ENCODE data around the gene ERBB2.

DNA sequence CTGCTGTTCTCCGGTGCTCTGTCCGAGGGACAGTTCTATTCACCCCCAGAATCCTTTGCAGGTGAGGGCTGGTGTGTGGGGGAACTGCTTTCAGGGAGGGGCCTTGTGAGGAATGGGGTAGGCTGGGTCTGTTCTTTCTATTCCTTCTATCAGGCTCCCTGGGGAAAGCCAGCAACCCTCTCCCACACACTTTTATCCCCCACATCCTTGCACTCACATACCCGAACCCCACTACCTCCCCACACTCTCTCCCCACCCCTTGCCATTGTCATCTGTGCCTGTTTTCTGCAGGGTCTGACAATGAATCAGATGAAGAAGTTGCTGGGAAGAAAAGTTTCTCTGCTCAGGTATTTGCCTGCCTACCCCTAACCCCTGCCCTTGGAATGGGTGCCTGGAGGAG lies 41.1 kb upstream of the ERBB2 start:
- TF ChIP-seq, protein P1, sequence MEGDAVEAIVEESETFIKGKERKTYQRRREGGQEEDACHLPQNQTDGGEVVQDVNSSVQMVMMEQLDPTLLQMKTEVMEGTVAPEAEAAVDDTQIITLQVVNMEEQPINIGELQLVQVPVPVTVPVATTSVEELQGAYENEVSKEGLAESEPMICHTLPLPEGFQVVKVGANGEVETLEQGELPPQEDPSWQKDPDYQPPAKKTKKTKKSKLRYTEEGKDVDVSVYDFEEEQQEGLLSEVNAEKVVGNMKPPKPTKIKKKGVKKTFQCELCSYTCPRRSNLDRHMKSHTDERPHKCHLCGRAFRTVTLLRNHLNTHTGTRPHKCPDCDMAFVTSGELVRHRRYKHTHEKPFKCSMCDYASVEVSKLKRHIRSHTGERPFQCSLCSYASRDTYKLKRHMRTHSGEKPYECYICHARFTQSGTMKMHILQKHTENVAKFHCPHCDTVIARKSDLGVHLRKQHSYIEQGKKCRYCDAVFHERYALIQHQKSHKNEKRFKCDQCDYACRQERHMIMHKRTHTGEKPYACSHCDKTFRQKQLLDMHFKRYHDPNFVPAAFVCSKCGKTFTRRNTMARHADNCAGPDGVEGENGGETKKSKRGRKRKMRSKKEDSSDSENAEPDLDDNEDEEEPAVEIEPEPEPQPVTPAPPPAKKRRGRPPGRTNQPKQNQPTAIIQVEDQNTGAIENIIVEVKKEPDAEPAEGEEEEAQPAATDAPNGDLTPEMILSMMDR (IDR thresholded peaks at IDR 0.05) = no peak
- TF ChIP-seq POLR2A (IDR thresholded peaks at IDR 0.05) = no peak
